ENCODE results near the gene USP15. TPM values are rescaled to one million over a fixed set of nuclear protein-coding genes. Genes with fewer than 3 reads are reported as not detected.

The USP15 gene
- total and polyA plus RNA-seq, 2 of the 4 experiments (the other 2 are of a cell fraction): 28.5 to 49.6 TPM

DNA sequence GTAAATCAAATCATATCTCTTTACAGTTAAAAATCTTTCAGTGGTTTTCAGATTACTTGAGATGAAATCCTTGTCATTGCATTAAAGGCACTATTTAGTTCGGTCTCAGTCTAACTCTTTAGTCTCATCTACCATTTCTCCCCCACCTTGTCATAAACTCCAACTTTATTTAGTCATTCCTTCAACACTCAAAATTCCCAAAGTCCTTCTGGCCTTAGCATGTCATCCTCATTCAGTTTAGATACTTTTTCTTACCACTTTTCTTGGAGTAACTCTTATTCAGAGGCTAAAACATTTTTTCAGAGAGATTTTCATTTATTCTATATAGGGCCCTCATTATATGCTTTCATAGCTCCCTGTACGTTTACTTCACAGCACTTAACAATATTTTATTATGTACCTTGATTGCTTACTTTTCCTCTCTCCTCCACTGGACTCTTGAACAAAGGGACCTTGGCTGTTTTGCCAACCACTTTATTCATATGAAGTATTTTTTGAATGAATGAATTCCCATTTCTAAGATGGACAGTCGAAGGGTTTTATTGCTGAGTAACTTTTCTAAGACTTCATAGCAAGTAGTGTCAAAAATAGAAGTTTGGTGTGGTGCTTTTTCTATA is 12.8 kb downstream of the USP15 start:
- H3K27ac ChIP-seq (ENCODE audit: insufficient read depth, low read length): no peak overlapping the region
- CTCF ChIA-PET: no interaction called here
- no peak overlapping the region for H3K23ac ChIP-seq (ENCODE audit: low read depth, low read length)
- peaks cover 15 to 54% of the 10 kb centered on the region in 2 experiments for H3K79me1 ChIP-seq (ENCODE audit: low read depth in 1 of 2, low read length in 2 of 2)
- H3K4me3 ChIP-seq (ENCODE audit: insufficient read depth, low read depth, low read length): no peak overlapping the region
- dilution Hi-C loops (cut with HindIII; ENCODE audit: low sequenced_read_pairs, unreplicated experiment) (no loop called here), intact Hi-C loops (cut with micrococcal nuclease) (no loop called here), in situ Hi-C loops (cut with MboI; ENCODE audit: low sequenced_read_pairs) (no loop called here)
- H2AK5ac ChIP-seq (ENCODE audit: low read depth, low read length): no peak overlapping the region
- no peaks in the 10 kb centered on the region for H3K36me3 ChIP-seq (ENCODE audit: control insufficient read depth, insufficient read depth, low read length)
- H4K5ac ChIP-seq (ENCODE audit: low read depth, low read length): no peak overlapping the region
- H3K4me2 ChIP-seq (ENCODE audit: low read depth, low read length): no peak overlapping the region
- H4K91ac ChIP-seq (ENCODE audit: insufficient read depth, low read depth, low read length): no peak overlapping the region
- no peak overlapping the region for H3K18ac ChIP-seq (ENCODE audit: low read depth, low read length)
- no peaks in the 10 kb centered on the region for H3K9me3 ChIP-seq (ENCODE audit: control insufficient read depth, insufficient read depth, low read length)
- DNase-seq (no peak), ATAC-seq (ENCODE audit: low read depth) (no peak)
- H3K4me1 ChIP-seq (ENCODE audit: control insufficient read depth, insufficient read depth, low read length): peaks cover 7% of the 10 kb centered on the region; the same call in 1 of the 2 replicates
- no peak overlapping the region for H3K9ac ChIP-seq (ENCODE audit: low read depth, low read length)
- no peak for TF ChIP-seq NFE2L2 (IDR thresholded peaks at IDR 0.05; ENCODE audit: low read depth, low read length)
- TF ChIP-seq MXI1 (IDR thresholded peaks at IDR 0.05; ENCODE audit: borderline replicate concordance, low read depth, low read length): no peak
- no peak overlapping the region for H3K14ac ChIP-seq (replicated peaks; ENCODE audit: low read depth, low read length)
- no CpG with 5 or more reads among the region's 3 CpGs for WGBS, 2 experiments (ENCODE audit: extremely low coverage in 2 of 2, insufficient read length in 1 of 2)
- no TSS peak for BruUV-seq (replicated peaks)
- no peak overlapping the region for H4K8ac ChIP-seq (ENCODE audit: low read depth in 2 of 2, low read length in 2 of 2)
- no peak overlapping the region; the same call in 1 of the 2 replicates for H3K56ac ChIP-seq (ENCODE audit: extremely low read depth, insufficient read depth, low read length)
- H2BK5ac ChIP-seq (ENCODE audit: low read depth, low read length, poor library complexity, severe bottlenecking): no peak overlapping the region
- peaks cover 3% of the 10 kb centered on the region; the same call in 1 of the 2 replicates for H3K9me1 ChIP-seq (ENCODE audit: insufficient read depth, low read length)
- no peak overlapping the region for H2BK120ac ChIP-seq (ENCODE audit: low read depth, low read length)
- no peak overlapping the region for H3K4ac ChIP-seq (ENCODE audit: low read depth, low read length)
- H2AFZ ChIP-seq (replicated peaks; ENCODE audit: low read length, poor library complexity): no peak overlapping the region
- H2AK9ac ChIP-seq (replicated peaks; ENCODE audit: low read depth, low read length, poor library complexity): no peak overlapping the region
- no peak overlapping the region for H2BK15ac ChIP-seq (ENCODE audit: low read depth, low read length)
- peaks cover 58% of the 10 kb centered on the region for H4K20me1 ChIP-seq (ENCODE audit: insufficient read depth, low read length)
- H2BK20ac ChIP-seq (ENCODE audit: low read depth, low read length): no peak overlapping the region
- no peaks in the 10 kb centered on the region for H3K27me3 ChIP-seq (ENCODE audit: control insufficient read depth, insufficient read depth, low read length)
- POLR2A ChIA-PET (ENCODE audit: unreplicated experiment): no interaction called here

Measured in IMR-90 (cell line).